K562 (cell line): ENCODE measurements around the gene GZMM. TPM values are rescaled to one million over a fixed set of nuclear protein-coding genes. Genes with fewer than 3 reads are reported as not detected.

Experiments
- ATF7 ChIP-seq: fragments of 450-650 bp; IDR thresholded peaks from 2 replicates; pipeline ENCODE4 v1.7.1; 2014; ENCODE audit warnings: mild to moderate bottlenecking, moderate library complexity
- CBX2 ChIP-seq: fragments of 200-600 bp; sonication (generic); IDR thresholded peaks from one replicate; pipeline ENCODE4 v1.6.1; 2012; ENCODE audit warnings: mild to moderate bottlenecking, low read length, inconsistent platforms; ENCODE audit not compliant: insufficient read depth, poor library complexity, severe bottlenecking
- CHD2 ChIP-seq: IDR thresholded peaks from 2 replicates; pipeline ENCODE4 v1.6.1; 2011; ENCODE audit warnings: low read depth, low read length
- CSDE1 ChIP-seq, 2 experiments: fragments of 450-650 bp; IDR thresholded peaks; 2 replicates each; pipeline ENCODE4 v1.6.1; 2016; ENCODE audit warnings: mild to moderate bottlenecking in 1 of 2
- EHMT2 ChIP-seq: fragments of 450-650 bp; IDR thresholded peaks from 2 replicates; pipeline ENCODE4 v1.6.1; 2018; ENCODE audit warnings: antibody characterized with exemption
- FOXP4 ChIP-seq: sonication (generic); formaldehyde crosslinking; IDR thresholded peaks from 2 replicates; pipeline ENCODE4 v1.8.0; 2022; ENCODE audit warnings: mild to moderate bottlenecking, missing genetic modification reagents, borderline replicate concordance
- KDM5B ChIP-seq: fragments of 200-600 bp; sonication (generic); IDR thresholded peaks from 2 replicates; pipeline ENCODE4 v1.6.1; 2012; ENCODE audit warnings: low read depth, mild to moderate bottlenecking, moderate library complexity, low read length, control low read depth, inconsistent platforms; ENCODE audit not compliant: insufficient replicate concordance
- OTX1 ChIP-seq: fragments of 450-650 bp; formaldehyde crosslinking; IDR thresholded peaks from 2 replicates; pipeline ENCODE4 v1.4.0; 2022; ENCODE audit warnings: mild to moderate bottlenecking
- PHB2 ChIP-seq: fragments of 450-650 bp; IDR thresholded peaks from 2 replicates; pipeline ENCODE4 v1.6.1; 2017; ENCODE audit warnings: low read depth
- PHF21A ChIP-seq: fragments of 450-650 bp; IDR thresholded peaks from 2 replicates; pipeline ENCODE4 v1.6.1; 2017; ENCODE audit warnings: low read depth, borderline replicate concordance
- POLR2H ChIP-seq: IDR thresholded peaks from 2 replicates; pipeline ENCODE4 v1.6.1; 2016; ENCODE audit warnings: missing genetic modification characterization, low read depth, mild to moderate bottlenecking, control low read depth, missing compliant biosample characterization, moderate library complexity
- PPARD ChIP-seq: fragments of 250-450 bp; sonication (Bioruptor Pico); IDR thresholded peaks from 2 replicates; pipeline ENCODE4 v1.8.0; 2022; ENCODE audit warnings: inconsistent platforms, mild to moderate bottlenecking, moderate library complexity
- THAP12 ChIP-seq: fragments of 250-450 bp; sonication (Bioruptor Pico); IDR thresholded peaks from 2 replicates; pipeline ENCODE4 v1.9.0; 2021; ENCODE audit warnings: mild to moderate bottlenecking, inconsistent platforms
- TOE1 ChIP-seq, 2 experiments: fragments of 450-650 bp in 1 of 2; sonication (generic) in 1 of 2; formaldehyde crosslinking in 1 of 2; IDR thresholded peaks; 2 replicates each; pipeline versions ENCODE4 v1.7.1 to v1.8.0; 2016 to 2022; ENCODE audit warnings: borderline replicate concordance in 2 of 2, mild to moderate bottlenecking in 2 of 2, antibody characterized with exemption in 1 of 2, inconsistent platforms in 1 of 2, low read depth in 1 of 2, missing genetic modification reagents in 1 of 2, moderate library complexity in 1 of 2
- UBTF ChIP-seq, 2 experiments: IDR thresholded peaks; 2 replicates each; pipeline ENCODE4 v1.6.1; 2012; ENCODE audit warnings: improper control_type of control experiment in 2 of 2, low read depth in 2 of 2, low read length in 2 of 2, borderline replicate concordance in 1 of 2
- ZNF165 ChIP-seq: fragments of 250-450 bp; sonication (Bioruptor Pico); IDR thresholded peaks from 2 replicates; pipeline ENCODE4 v1.4.0; 2020; ENCODE audit warnings: borderline replicate concordance
- ZNF232 ChIP-seq: sonication (generic); formaldehyde crosslinking; IDR thresholded peaks from 2 replicates; pipeline ENCODE4 v1.8.0; 2022; ENCODE audit warnings: mild to moderate bottlenecking, missing genetic modification reagents
- ZNF644 ChIP-seq: fragments of 200-800 bp; sonication (Bioruptor generic); IDR thresholded peaks from 2 replicates; pipeline ENCODE4 v1.6.1; 2016; ENCODE audit warnings: low read depth, missing genetic modification characterization, missing compliant biosample characterization
- ZNF696 ChIP-seq: fragments of 250-450 bp; sonication (Bioruptor Pico); conservative IDR thresholded peaks from 2 replicates; pipeline ENCODE4 v1.4.0; 2020; ENCODE audit warnings: mild to moderate bottlenecking, moderate library complexity
- polyA plus RNA-seq, 8 experiments: library from polyadenylated mRNA; depleted of rRNA in 4 of 8; stranded (reverse) in 5 of 8; unstranded in 3 of 8; fragments of >200 nt; fragmentation: Nextera tagmentation in 2 of 8; fragmentation: Illumina TruSeq in 1 of 8; extraction: Ambion mirVana in 2 of 8; extraction: Trizol in 1 of 8; gene quantifications; 2 replicates each; pipeline versions ENCODE4 v1.2.1 to v1.2.3, GENCODE V29; 2011 to 2014; ENCODE audit warnings: inconsistent platforms in 1 of 8, missing spikeins in 1 of 8
- total RNA-seq, 7 experiments: library from RNA; depleted of rRNA in 6 of 7; stranded (reverse); fragments of >200 nt in 6 of 7; fragmentation: Illumina TruSeq in 2 of 7; extraction: Trizol in 2 of 7; gene quantifications; 2 replicates each; pipeline versions ENCODE4 v1.2.1 to v1.2.3, GENCODE V29; 2011 to 2021; ENCODE audit warnings: low replicate concordance in 1 of 7

The GZMM gene
- total and polyA plus RNA-seq, 9 of the 15 experiments (the other 6 are each of a cell fraction or from before 2014, with no cell fraction given) = 0.08 to 2.6 (median 0.70) TPM; not detected in 2

- TF ChIP-seq TOE1 (IDR thresholded peaks at IDR 0.05; ENCODE audit: borderline replicate concordance) (no peak), TOE1 (CRISPR knock-in tag; IDR thresholded peaks at IDR 0.05; ENCODE audit: borderline replicate concordance, low read depth) (no peak), ZNF165 (CRISPR knock-in tag) (0 out of 2 replicates have a peak, but pooled peaks have one; percentile 11), KDM5B (peak; percentile 88), FOXP4 (CRISPR knock-in tag) (peak; percentile 53; the same call in 1 of the 2 replicates), CSDE1 (IDR thresholded peaks at IDR 0.05) (peak; percentile 11 to 100; a peak in 2 of 4 replicates), CBX2 (no peak), PHB2 (no peak), ATF7 (peak; percentile 63; the same call in 1 of the 2 replicates), POLR2H (tag) (no peak), CHD2 (peak; percentile 30; the same call in 1 of the 2 replicates), ZNF696 (no peak), THAP12 (CRISPR knock-in tag) (0 out of 2 replicates have a peak, but pooled peaks have one; percentile 5), ZNF644 (tag) (peak; percentile 97), ZNF232 (peak; percentile 31; the same call in 1 of the 2 replicates), PHF21A (no peak), UBTF (IDR thresholded peaks at IDR 0.05; ENCODE audit: borderline replicate concordance in 1 of 2, low read depth in 2 of 2, low read length in 2 of 2) (0 out of 4 replicates have a peak, but pooled peaks of 1 of the 2 experiments have one; percentile 26), EHMT2 (peak; percentile 72; the same call in 1 of the 2 replicates), PPARD (CRISPR knock-in tag) (no peak), OTX1 (CRISPR knock-in tag) (peak; percentile 14; the same call in 1 of the 2 replicates)
These were observed 36.3 kb upstream of the GZMM start, which contains the start of gene TPGS1 (continued) for GRCh38 chr19:507286-508203.
